ENCODE results near the gene COL6A6.

Gene COL6A6

DNA sequence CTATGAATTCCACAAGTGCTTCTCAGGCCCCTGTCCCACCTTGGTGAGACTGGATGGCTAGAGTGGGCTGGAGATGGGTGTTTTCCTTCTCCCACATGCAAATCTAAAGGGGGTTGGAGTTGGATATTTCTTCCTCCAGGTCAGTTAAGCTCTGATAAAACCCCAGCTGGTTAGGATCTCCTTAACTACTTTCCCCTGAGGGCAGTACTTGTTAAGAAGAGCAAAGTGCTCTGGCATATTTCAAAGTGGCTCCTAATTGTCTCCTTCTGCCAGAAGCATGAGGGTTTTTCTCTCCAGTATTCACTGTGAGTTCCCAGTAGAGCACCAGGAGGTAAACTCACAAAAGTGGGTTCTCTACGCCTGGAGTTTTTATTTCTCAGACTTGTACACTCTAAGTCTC, 31.4 kb downstream of the COL6A6 start:
- no peak overlapping the region for H3K4me3 ChIP-seq (ENCODE audit: low read depth, low read length)
- TF ChIP-seq, protein P1, sequence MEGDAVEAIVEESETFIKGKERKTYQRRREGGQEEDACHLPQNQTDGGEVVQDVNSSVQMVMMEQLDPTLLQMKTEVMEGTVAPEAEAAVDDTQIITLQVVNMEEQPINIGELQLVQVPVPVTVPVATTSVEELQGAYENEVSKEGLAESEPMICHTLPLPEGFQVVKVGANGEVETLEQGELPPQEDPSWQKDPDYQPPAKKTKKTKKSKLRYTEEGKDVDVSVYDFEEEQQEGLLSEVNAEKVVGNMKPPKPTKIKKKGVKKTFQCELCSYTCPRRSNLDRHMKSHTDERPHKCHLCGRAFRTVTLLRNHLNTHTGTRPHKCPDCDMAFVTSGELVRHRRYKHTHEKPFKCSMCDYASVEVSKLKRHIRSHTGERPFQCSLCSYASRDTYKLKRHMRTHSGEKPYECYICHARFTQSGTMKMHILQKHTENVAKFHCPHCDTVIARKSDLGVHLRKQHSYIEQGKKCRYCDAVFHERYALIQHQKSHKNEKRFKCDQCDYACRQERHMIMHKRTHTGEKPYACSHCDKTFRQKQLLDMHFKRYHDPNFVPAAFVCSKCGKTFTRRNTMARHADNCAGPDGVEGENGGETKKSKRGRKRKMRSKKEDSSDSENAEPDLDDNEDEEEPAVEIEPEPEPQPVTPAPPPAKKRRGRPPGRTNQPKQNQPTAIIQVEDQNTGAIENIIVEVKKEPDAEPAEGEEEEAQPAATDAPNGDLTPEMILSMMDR (IDR thresholded peaks at IDR 0.05; ENCODE audit: insufficient read depth, low read depth, low read length, missing control alignments) = no peak
- DNase-seq (ENCODE audit: low read depth) = no peak

DNA sequence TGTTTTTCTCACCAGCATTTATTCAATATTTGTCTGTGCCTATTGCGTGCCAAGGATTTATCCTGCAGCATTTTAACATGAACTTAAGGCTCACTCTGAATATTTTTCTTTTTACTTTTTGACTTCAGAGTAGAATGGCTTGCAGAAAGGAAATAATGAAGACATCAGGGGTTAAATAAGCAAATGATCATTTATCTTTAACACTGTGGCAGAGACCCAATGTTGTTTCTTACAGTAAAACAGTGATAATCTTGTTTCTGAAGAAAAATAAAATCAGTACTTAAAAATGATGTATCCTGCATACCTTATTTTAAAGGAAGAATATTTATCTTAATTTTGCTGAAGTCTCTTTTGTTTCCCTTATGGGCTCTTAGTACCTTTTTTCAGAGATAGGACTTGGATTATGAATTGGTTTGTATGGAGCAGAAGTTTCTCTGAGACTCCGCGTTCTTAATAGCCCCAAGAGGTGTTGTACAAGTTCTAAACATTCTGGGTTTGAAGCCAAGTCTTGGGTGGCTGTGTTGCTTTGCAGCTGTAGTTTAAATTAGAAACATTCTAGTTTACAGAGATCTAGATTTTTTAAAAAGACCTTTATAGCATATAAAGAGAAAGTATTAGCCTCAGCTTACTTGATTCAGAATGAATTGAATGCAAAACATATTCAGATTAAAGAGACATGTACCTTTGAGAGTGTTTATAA, 40.5 kb downstream of the COL6A6 start:
- H3K4me3 ChIP-seq (ENCODE audit: low read depth, low read length) = no peak overlapping the region
- TF ChIP-seq, protein P1 (IDR thresholded peaks at IDR 0.05; ENCODE audit: insufficient read depth, low read depth, low read length, missing control alignments) = no peak
- no peak for DNase-seq (ENCODE audit: low read depth)

DNA sequence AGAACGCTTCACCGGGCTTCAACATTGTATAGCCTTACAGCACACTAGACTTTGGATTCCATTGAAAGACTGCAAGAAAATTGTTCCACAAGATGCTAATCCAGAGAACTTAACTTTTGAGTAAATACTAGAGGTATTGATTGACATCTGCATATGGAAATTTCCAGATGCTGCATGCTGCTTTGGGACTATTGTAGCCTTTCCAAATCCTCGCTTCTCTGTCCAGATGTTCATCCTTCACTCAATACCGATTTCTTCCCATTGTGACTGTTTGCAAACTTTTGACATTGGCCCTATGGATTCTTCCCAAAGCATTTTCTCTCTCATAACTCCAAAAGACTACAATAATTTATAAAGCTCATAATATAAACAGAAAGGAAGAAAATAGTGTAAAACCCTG, 41.4 kb downstream of the COL6A6 start:
- no peak for DNase-seq (ENCODE audit: low read depth)
- no peak overlapping the region for H3K4me3 ChIP-seq (ENCODE audit: low read depth, low read length)
- TF ChIP-seq, protein P1 (IDR thresholded peaks at IDR 0.05; ENCODE audit: insufficient read depth, low read depth, low read length, missing control alignments) = no peak

DNA sequence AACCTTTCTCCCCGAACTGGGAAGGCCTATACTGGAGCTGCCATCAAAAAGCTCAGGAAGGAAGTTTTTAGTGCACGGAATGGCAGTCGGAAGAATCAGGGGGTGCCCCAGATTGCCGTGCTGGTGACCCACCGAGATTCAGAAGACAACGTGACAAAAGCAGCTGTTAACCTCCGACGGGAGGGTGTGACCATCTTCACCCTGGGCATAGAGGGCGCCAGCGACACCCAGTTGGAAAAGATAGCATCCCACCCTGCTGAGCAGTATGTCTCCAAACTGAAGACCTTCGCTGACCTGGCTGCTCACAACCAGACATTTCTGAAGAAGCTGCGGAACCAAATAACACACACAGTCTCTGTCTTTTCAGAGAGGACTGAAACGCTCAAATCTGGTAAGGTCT, 48.2 kb downstream of the COL6A6 start:
- no peak overlapping the region for H3K4me3 ChIP-seq (ENCODE audit: low read depth, low read length)
- TF ChIP-seq, protein P1 (IDR thresholded peaks at IDR 0.05; ENCODE audit: insufficient read depth, low read depth, low read length, missing control alignments) = no peak
- no peak for DNase-seq (ENCODE audit: low read depth)
